Chondrocyte (in vitro differentiated cells): ENCODE measurements around the gene ZNF687. TPM values are rescaled to one million over a fixed set of nuclear protein-coding genes. Genes with fewer than 3 reads are reported as not detected.

ENCODE experiments used
- DNase-seq: peaks from one replicate; pipeline ENCODE4 v3.0.0; 2021; ENCODE audit warnings: mixed read lengths, low spot score
- H3K27ac Mint-ChIP-seq: one replicate; pipeline ENCODE4 v1.8.0; 2021; ENCODE audit warnings: mild to moderate bottlenecking, moderate library complexity, mixed read lengths; ENCODE audit not compliant: unreplicated experiment
- H3K27me3 Mint-ChIP-seq: 2 replicates; pipeline ENCODE4 v1.8.0; 2021; ENCODE audit warnings: low read depth, mixed read lengths
- H3K36me3 Mint-ChIP-seq: 2 replicates; pipeline ENCODE4 v1.8.0; 2021; ENCODE audit warnings: low read depth, mixed read lengths
- H3K4me1 Mint-ChIP-seq: 2 replicates; pipeline ENCODE4 v1.8.0; 2021; ENCODE audit warnings: low read depth, mild to moderate bottlenecking, mixed read lengths
- H3K4me3 Mint-ChIP-seq: one replicate; pipeline ENCODE4 v1.8.0; 2021; ENCODE audit warnings: mild to moderate bottlenecking, moderate library complexity, mixed read lengths; ENCODE audit not compliant: unreplicated experiment
- H3K9me3 Mint-ChIP-seq: 2 replicates; pipeline ENCODE4 v1.8.0; 2021; ENCODE audit warnings: low read depth, mixed read lengths
- CTCF ChIP-seq: fragments of 200-600 bp; sonication (generic); IDR thresholded peaks from 2 replicates; pipeline ENCODE4 v1.5.0; 2021; ENCODE audit warnings: antibody characterized with exemption, mild to moderate bottlenecking, moderate library complexity
- total RNA-seq: library from RNA; stranded (reverse); gene quantifications from 3 replicates; pipeline ENCODE4 v1.2.1, GENCODE V29; 2021

Gene ZNF687
- total RNA-seq, 1 donor from 2014 or later, result 18.6 TPM

- Mint-ChIP-seq H3K27ac (peak overlapping the region; percentile 97), H3K36me3 (peaks cover 23% of the 10 kb centered on the region), H3K9me3 (no peaks in the 10 kb centered on the region), H3K4me3 (no peak overlapping the region), H3K27me3 (no peaks in the 10 kb centered on the region), H3K4me1 (peaks cover 69% of the 10 kb centered on the region)
- no peak for DNase-seq
- TF ChIP-seq CTCF, result no peak
Observed at GRCh38 chr1:151312411-151312810, 30.3 kb downstream of the ZNF687 start.

GRCh38 chr1:151312826-151313225, 30.7 kb downstream of the ZNF687 start:
- Mint-ChIP-seq H3K36me3 (peaks cover 23% of the 10 kb centered on the region), H3K9me3 (no peaks in the 10 kb centered on the region), H3K4me1 (peaks cover 69% of the 10 kb centered on the region), H3K27ac (peak overlapping the region; percentile 97), H3K4me3 (peak overlapping the region; percentile 14), H3K27me3 (no peaks in the 10 kb centered on the region)
- no peak for DNase-seq
- TF ChIP-seq CTCF, result no peak

GRCh38 chr1:151313501-151313900, 31.4 kb downstream of the ZNF687 start:
- H3K27me3 Mint-ChIP-seq, result no peaks in the 10 kb centered on the region
- H3K4me3 Mint-ChIP-seq, result no peak overlapping the region
- H3K9me3 Mint-ChIP-seq, result no peaks in the 10 kb centered on the region
- peaks cover 19% of the 10 kb centered on the region for H3K36me3 Mint-ChIP-seq
- peak overlapping the region; percentile 90 for H3K27ac Mint-ChIP-seq
- no peak for DNase-seq
- H3K4me1 Mint-ChIP-seq, result peaks cover 69% of the 10 kb centered on the region
- no peak for TF ChIP-seq CTCF

DNA sequence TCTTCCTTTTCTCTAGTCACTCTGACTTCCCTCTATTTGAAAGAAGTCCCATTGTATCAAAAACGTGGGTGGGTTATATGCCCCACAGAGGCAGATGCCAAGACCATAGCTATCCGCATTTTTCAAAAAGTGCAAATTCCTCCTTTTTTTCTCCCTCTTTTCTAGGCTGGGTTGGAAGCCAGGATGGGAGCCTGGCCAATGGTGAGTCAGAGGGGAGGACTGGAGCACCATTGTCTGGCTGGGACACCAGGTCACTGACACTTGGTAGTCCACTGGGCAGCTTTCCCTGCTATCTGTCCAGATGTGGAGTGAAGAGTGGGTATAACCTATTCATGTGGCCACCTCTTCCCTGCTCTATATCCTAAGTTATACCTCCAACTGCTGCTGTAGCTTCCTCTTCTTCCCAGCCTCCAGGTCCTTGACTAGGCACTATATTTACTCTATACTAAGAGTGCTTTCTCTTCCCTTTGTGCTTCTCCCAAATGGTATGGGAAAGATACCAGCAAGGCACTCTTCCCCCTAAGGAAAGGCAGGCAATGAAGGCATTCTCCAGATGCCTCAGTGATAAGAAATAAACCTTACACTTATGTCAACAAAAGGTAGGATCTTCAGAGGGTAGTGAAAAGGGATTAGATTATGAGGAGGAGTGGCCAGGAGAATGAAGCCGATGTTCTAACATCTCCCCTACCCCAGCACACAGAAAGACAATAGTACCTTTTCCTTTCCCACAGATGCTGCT, 32.2 kb downstream of the ZNF687 start:
- Mint-ChIP-seq H3K36me3 (peaks cover 19% of the 10 kb centered on the region), H3K4me3 (no peak overlapping the region), H3K27ac (peak overlapping the region; percentile 90), H3K27me3 (no peaks in the 10 kb centered on the region), H3K4me1 (peaks cover 62% of the 10 kb centered on the region), H3K9me3 (no peaks in the 10 kb centered on the region)
- DNase-seq, result no peak
- no peak for TF ChIP-seq CTCF

GRCh38 chr1:151315565-151316235, 33.6 kb downstream of the ZNF687 start:
- no peaks in the 10 kb centered on the region for H3K27me3 Mint-ChIP-seq
- H3K27ac Mint-ChIP-seq, result peak overlapping the region; percentile 10
- H3K4me3 Mint-ChIP-seq, result no peak overlapping the region
- TF ChIP-seq CTCF, result no peak
- peaks cover 51% of the 10 kb centered on the region for H3K4me1 Mint-ChIP-seq
- no peaks in the 10 kb centered on the region for H3K9me3 Mint-ChIP-seq
- DNase-seq, result no peak
- peaks cover 19% of the 10 kb centered on the region for H3K36me3 Mint-ChIP-seq
